ENCODE results near the gene SETD3. TPM values are rescaled to one million over a fixed set of nuclear protein-coding genes. Genes with fewer than 3 reads are reported as not detected.

The SETD3 gene
- total and polyA plus RNA-seq, 8 donors = 14.0 to 32.7 (median 28.1) TPM

DNA sequence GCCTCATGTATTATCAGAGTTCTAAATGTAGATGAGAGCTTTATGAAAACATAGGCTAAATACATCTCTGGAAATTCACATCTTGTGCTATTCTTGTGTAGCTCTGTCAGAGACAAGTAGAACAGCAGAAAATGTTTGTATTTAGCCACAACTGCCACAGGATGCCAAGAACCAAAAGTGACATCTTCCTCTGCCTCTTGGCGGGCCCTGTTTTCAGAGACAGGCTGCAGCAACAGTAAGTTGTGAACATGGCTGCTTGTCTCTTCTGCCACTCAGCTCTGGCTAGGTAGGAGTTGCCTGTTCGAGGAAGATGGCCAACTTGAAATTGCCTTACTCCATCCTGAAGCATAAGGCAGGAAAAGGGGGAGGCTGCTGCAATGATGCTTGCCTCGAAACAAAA is 30.4 kb downstream of the SETD3 start:
- FAIRE-seq (no peak), DNase-seq (no peak), ATAC-seq (no peak)
- no peaks in the 10 kb centered on the region for H3K9me3 ChIP-seq
- no peak overlapping the region for H3K27ac ChIP-seq
- H3K36me3 ChIP-seq = no peaks in the 10 kb centered on the region
- TF ChIP-seq, protein P1, sequence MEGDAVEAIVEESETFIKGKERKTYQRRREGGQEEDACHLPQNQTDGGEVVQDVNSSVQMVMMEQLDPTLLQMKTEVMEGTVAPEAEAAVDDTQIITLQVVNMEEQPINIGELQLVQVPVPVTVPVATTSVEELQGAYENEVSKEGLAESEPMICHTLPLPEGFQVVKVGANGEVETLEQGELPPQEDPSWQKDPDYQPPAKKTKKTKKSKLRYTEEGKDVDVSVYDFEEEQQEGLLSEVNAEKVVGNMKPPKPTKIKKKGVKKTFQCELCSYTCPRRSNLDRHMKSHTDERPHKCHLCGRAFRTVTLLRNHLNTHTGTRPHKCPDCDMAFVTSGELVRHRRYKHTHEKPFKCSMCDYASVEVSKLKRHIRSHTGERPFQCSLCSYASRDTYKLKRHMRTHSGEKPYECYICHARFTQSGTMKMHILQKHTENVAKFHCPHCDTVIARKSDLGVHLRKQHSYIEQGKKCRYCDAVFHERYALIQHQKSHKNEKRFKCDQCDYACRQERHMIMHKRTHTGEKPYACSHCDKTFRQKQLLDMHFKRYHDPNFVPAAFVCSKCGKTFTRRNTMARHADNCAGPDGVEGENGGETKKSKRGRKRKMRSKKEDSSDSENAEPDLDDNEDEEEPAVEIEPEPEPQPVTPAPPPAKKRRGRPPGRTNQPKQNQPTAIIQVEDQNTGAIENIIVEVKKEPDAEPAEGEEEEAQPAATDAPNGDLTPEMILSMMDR (IDR thresholded peaks at IDR 0.05) = no peak
- intact Hi-C loops (cut with DNase I) = no loop called here
- peaks cover 0 to 5% (median 0%) of the 10 kb centered on the region in 3 donors for H3K4me1 ChIP-seq
- no peak overlapping the region for H3K4me3 ChIP-seq
- no peaks in the 10 kb centered on the region for H3K27me3 ChIP-seq
- 90 to 96% methylated on average over 3 of the region's 3 CpGs for WGBS, 2 donors

DNA sequence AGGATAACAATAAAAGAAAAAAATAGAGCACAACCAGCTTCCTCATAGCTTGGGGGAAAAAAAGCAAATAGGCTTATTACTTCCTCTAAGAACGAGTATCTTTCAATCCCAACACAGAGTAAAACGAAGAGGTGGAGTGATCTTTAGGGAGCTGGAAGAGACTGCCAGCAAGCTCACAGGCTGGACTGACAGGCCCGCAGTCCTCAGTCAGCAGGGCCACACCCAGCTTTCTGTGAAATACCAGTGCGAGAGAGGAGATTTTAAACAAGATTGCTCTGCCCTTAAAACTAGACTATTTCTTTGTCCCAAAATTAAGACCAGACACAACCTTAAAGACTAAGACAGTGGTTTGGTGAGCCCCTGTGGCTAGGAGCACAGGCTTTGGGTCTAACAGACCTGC is 32.9 kb downstream of the SETD3 start:
- intact Hi-C loops (cut with DNase I) = no loop called here
- 70 to 83% methylated on average over 4 of the region's 4 CpGs for whole genome bisulfite sequencing, 2 donors
- TF ChIP-seq, protein P1 (IDR thresholded peaks at IDR 0.05) = no peak
- H3K27ac ChIP-seq = no peak overlapping the region
- no peaks in the 10 kb centered on the region for H3K36me3 ChIP-seq
- H3K9me3 ChIP-seq = no peaks in the 10 kb centered on the region
- no peaks in the 10 kb centered on the region for H3K27me3 ChIP-seq
- DNase-seq (no peak), ATAC-seq (no peak), FAIRE-seq (no peak)
- no peak overlapping the region for H3K4me3 ChIP-seq
- H3K4me1 ChIP-seq = peaks cover 0 to 5% (median 0%) of the 10 kb centered on the region in 3 donors

DNA sequence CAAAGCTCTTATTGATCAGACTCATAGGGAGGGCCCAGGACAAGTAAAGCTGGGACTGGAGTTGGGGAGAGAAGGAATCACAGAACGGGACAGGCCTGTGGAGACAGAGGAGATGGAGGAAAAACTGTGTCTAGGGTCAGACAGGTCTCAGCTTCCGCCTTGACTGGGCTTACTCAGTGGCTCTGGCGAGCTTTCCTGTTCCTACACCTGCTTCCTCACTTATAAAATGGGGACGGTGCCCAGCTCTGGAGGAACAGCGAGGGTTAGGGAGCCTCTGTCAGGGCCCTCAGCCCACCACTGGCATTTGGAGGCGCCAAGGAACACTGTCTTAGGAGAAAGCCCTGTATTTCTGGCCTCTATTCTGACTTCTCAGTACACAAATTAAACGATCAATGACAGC is 34.7 kb downstream of the SETD3 start:
- ATAC-seq (no peak), FAIRE-seq (no peak)
- no peaks in the 10 kb centered on the region for H3K36me3 ChIP-seq

DNA sequence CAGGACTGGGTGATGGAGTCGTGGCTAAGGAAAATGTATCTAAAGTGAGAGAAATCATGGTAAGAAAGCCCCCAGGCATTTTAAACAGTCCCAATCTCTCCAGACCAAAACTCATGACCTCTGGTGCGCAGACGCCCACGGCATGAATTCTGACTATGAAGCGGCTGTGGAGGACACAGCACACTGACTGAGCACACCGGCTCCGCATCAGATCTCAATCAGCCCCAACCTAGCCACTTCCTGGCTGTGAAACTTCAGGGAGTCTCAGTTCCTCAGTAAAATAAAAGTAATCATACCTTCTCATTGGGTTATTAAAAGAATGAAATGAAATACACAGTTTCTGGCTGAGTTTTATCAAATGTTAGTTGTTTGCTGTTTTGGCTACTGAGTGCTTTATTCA is 38.7 kb downstream of the SETD3 start:
- WGBS, 2 donors = 92 to 94% methylated on average over 7 of the region's 7 CpGs
- H3K27ac ChIP-seq = no peak overlapping the region
- no peaks in the 10 kb centered on the region for H3K9me3 ChIP-seq
- DNase-seq (no peak), FAIRE-seq (no peak), ATAC-seq (no peak)
- no peaks in the 10 kb centered on the region for H3K4me1 ChIP-seq
- no peaks in the 10 kb centered on the region for H3K36me3 ChIP-seq
- intact Hi-C loops (cut with DNase I) = no loop called here
- TF ChIP-seq, protein P1 (IDR thresholded peaks at IDR 0.05) = no peak
- H3K27me3 ChIP-seq = no peaks in the 10 kb centered on the region
- no peak overlapping the region for H3K4me3 ChIP-seq

More for the DNA sequence above, 34.7 kb downstream of the SETD3 start:
- Histone ChIP-seq H3K9me3 (no peaks in the 10 kb centered on the region), H3K27me3 (no peaks in the 10 kb centered on the region), H3K4me1 (peaks cover 0 to 5% (median 0%) of the 10 kb centered on the region in 3 donors), H3K27ac (no peak overlapping the region), H3K4me3 (no peak overlapping the region)
- TF ChIP-seq, protein P1 (IDR thresholded peaks at IDR 0.05) = no peak
- intact Hi-C loops (cut with DNase I) = no loop called here
- WGBS, 2 donors = 92 to 93% methylated on average over 7 of the region's 7 CpGs
- no peak for DNase-seq

DNA sequence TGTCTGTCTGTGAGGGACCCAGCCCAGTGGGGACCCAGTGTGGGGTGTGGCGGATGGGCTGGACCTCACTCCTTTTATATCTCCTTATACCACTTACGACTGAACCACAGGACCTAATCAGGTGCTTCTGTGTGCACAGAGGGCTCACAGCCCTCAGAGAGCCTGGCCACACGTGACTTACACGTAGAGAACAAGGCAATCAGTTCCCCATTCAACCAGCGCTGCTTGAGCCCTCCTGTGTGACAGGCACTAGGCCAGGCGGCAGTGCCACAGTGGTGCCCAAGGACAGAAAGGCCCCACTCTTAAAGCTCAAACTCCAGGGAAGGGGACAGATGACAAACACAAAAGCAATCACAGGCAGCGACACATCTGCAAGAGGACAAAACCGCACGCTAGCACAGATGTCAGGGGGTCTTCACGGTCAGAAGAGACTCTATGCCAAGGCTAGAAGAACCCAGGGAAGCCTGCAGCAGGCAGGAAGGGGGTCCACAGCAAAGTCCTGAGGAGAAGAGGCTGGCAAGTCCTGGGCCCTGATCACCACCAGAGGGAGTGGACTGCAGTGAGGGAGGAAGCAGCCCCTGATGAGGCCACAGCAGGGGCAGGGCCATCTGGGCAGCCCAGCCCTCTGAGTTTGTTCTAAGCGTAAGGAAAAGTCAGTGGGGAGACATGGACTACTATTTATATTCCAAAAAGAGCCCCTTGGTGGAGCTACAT is 39.3 kb downstream of the SETD3 start:
- TF ChIP-seq, protein P1 (IDR thresholded peaks at IDR 0.05) = no peak
- H3K27ac ChIP-seq = no peak overlapping the region
- intact Hi-C loops (cut with DNase I) = no loop called here
- H3K4me1 ChIP-seq = no peaks in the 10 kb centered on the region
- DNase-seq = no peak
- H3K27me3 ChIP-seq = no peaks in the 10 kb centered on the region
- no peaks in the 10 kb centered on the region for H3K36me3 ChIP-seq
- WGBS, 2 donors = 93% methylated on average over 11 of the region's 11 CpGs
- ATAC-seq = no peak
- no peak overlapping the region for H3K4me3 ChIP-seq
- FAIRE-seq = no peak
- no peaks in the 10 kb centered on the region for H3K9me3 ChIP-seq
